H1 (cell line): ENCODE measurements around the gene RNGTT. TPM values are rescaled to one million over a fixed set of nuclear protein-coding genes. Genes with fewer than 3 reads are reported as not detected.

Experiments used
- CTCF ChIA-PET: fragments of 300-600 bp; sonication (Branson Sonifier 250); formaldehyde crosslinking; loops from one replicate; lab custom pipeline; 2021; ENCODE audit not compliant: partially characterized antibody; lab: Charles Lee
- POLR2A ChIA-PET: fragments of 300-600 bp; sonication (Branson Sonifier 250); formaldehyde crosslinking; loops from one replicate; lab custom pipeline; 2021; ENCODE audit warnings: inconsistent platforms; ENCODE audit not compliant: partially characterized antibody; lab: Charles Lee
- DNase-seq, 2 experiments: peaks; one replicate each; pipeline versions ENCODE4 v3.0.0 to v3.0.0-alpha.2; 2010 to 2022; ENCODE audit warnings: low spot score in 2 of 2, low read depth in 1 of 2, mixed read lengths in 1 of 2
- FAIRE-seq: peaks from 2 replicates; lab custom pipeline; 2011; peaks lifted over from hg19 to GRCh38; lab: Jason Lieb, UNC
- H2AFZ ChIP-seq: 2 replicates; pipeline ENCODE4 v1.8.1; 2012; ENCODE audit warnings: low read length, inconsistent platforms
- H2AK5ac ChIP-seq: 2 replicates; pipeline ENCODE4 v1.6.1; 2013; ENCODE audit warnings: low read depth, low read length
- H2BK120ac ChIP-seq: replicated peaks from 2 replicates; pipeline ENCODE3; 2013; ENCODE audit warnings: low read depth, low read length, inconsistent platforms
- H2BK12ac ChIP-seq: 2 replicates; pipeline ENCODE4 v1.6.1; 2013; ENCODE audit warnings: low read depth, low read length
- H2BK15ac ChIP-seq: 2 replicates; pipeline ENCODE4 v1.6.1; 2013; ENCODE audit warnings: low read length
- H2BK20ac ChIP-seq: 2 replicates; pipeline ENCODE4 v1.6.1; 2013; ENCODE audit warnings: low read length
- H2BK5ac ChIP-seq: 2 replicates; pipeline ENCODE4 v1.6.1; 2013; ENCODE audit warnings: low read depth, low read length
- H3K14ac ChIP-seq: 2 replicates; pipeline ENCODE4 v1.6.1; 2013; ENCODE audit warnings: inconsistent platforms; ENCODE audit not compliant: insufficient read length
- H3K18ac ChIP-seq: 2 replicates; pipeline ENCODE4 v1.6.1; 2013; ENCODE audit warnings: low read length; ENCODE audit errors: extremely low read depth
- H3K23ac ChIP-seq: 2 replicates; pipeline ENCODE4 v1.6.1; 2013; ENCODE audit warnings: inconsistent platforms; ENCODE audit not compliant: insufficient read length
- H3K23me2 ChIP-seq: 2 replicates; pipeline ENCODE4 v1.6.1; 2013; ENCODE audit warnings: low read depth, low read length
- H3K27ac ChIP-seq: 2 replicates; pipeline ENCODE4 v1.6.1; 2011; ENCODE audit warnings: low read depth, low read length, inconsistent platforms
- H3K27me3 ChIP-seq, 4 experiments: replicated peaks in 1 of 4; 1 replicate in 1 of 4; 2 replicates in 3 of 4; pipeline versions ENCODE4 v1.6.1 to v1.8.1; 2011 to 2013; ENCODE audit warnings: low read length in 3 of 4, mild to moderate bottlenecking in 3 of 4, inconsistent platforms in 2 of 4, mixed read lengths in 2 of 4, moderate library complexity in 1 of 4; ENCODE audit not compliant: control insufficient read depth in 3 of 4, insufficient read depth in 3 of 4; ENCODE audit errors: extremely low read depth in 1 of 4
- H3K36me3 ChIP-seq, 4 experiments: 2 replicates each; pipeline versions ENCODE4 v1.6.1 to v1.8.1; 2011 to 2013; ENCODE audit warnings: mild to moderate bottlenecking in 4 of 4, low read length in 3 of 4, moderate library complexity in 2 of 4, control low read depth in 1 of 4, inconsistent platforms in 1 of 4; ENCODE audit not compliant: insufficient read depth in 4 of 4, control insufficient read depth in 2 of 4
- H3K4ac ChIP-seq: replicated peaks from 2 replicates; pipeline ENCODE3; 2013; ENCODE audit warnings: low read length, low read depth, mixed read lengths, inconsistent platforms; ENCODE audit not compliant: insufficient read length
- H3K4me1 ChIP-seq, 4 experiments: replicated peaks in 1 of 4; 1 replicate in 1 of 4; 2 replicates in 3 of 4; pipeline versions ENCODE4 v1.6.1 to v1.8.1; 2011 to 2013; ENCODE audit warnings: low read length in 3 of 4, inconsistent platforms in 2 of 4, mixed read lengths in 1 of 4; ENCODE audit not compliant: insufficient read depth in 4 of 4, control insufficient read depth in 3 of 4
- H3K4me2 ChIP-seq, 2 experiments: 2 replicates each; pipeline versions ENCODE4 v1.6.1 to v1.8.1; 2011 to 2013; ENCODE audit warnings: low read depth in 2 of 2, low read length in 2 of 2, control low read depth in 1 of 2, inconsistent platforms in 1 of 2, mild to moderate bottlenecking in 1 of 2; ENCODE audit not compliant: insufficient read depth in 1 of 2
- H3K4me3 ChIP-seq, 4 experiments: fragments of 200-600, 300-600 bp in 1 of 4; sonication (generic), shearing (Covaris generic), sonication (Bioruptor Twin) in 1 of 4; 2 replicates each; pipeline versions ENCODE4 v1.5.1 to v1.8.1; 2011 to 2016; ENCODE audit warnings: low read length in 4 of 4, low read depth in 3 of 4, control low read depth in 2 of 4, inconsistent platforms in 2 of 4, mild to moderate bottlenecking in 2 of 4, mixed read lengths in 1 of 4, moderate library complexity in 1 of 4; ENCODE audit not compliant: insufficient read depth in 2 of 4; ENCODE audit errors: extremely low read depth in 1 of 4
- H3K56ac ChIP-seq: replicated peaks from 2 replicates; pipeline ENCODE3; 2013; ENCODE audit warnings: low read depth, mild to moderate bottlenecking, mixed read lengths, low read length, inconsistent platforms; ENCODE audit not compliant: insufficient read length
- H3K79me1 ChIP-seq: 2 replicates; pipeline ENCODE4 v1.6.1; 2013; ENCODE audit warnings: low read depth, low read length, control low read depth
- H3K79me2 ChIP-seq, 2 experiments: 2 replicates each; pipeline versions ENCODE4 v1.6.1 to v1.8.1; 2012 to 2013; ENCODE audit warnings: low read length in 2 of 2, mild to moderate bottlenecking in 2 of 2, inconsistent platforms in 1 of 2; ENCODE audit not compliant: insufficient read depth in 2 of 2, control insufficient read depth in 1 of 2
- H3K9ac ChIP-seq, 4 experiments: replicated peaks in 1 of 4; 1 replicate in 1 of 4; 2 replicates in 3 of 4; pipeline versions ENCODE4 v1.6.1 to v1.8.1; 2011 to 2013; ENCODE audit warnings: low read depth in 3 of 4, low read length in 3 of 4, control low read depth in 2 of 4, mild to moderate bottlenecking in 2 of 4, moderate library complexity in 2 of 4, inconsistent platforms in 1 of 4; ENCODE audit errors: extremely low read depth in 1 of 4
- H3K9me3 ChIP-seq, 2 experiments: 2 replicates each; pipeline versions ENCODE4 v1.6.1 to v1.8.1; 2012 to 2013; ENCODE audit warnings: mild to moderate bottlenecking in 2 of 2, moderate library complexity in 2 of 2, control low read depth in 1 of 2, inconsistent platforms in 1 of 2, low read depth in 1 of 2, low read length in 1 of 2, mixed read lengths in 1 of 2; ENCODE audit not compliant: insufficient read depth in 2 of 2
- H4K20me1 ChIP-seq, 2 experiments: replicated peaks in 1 of 2; 2 replicates each; pipeline versions ENCODE3 to v1.8.1; 2011 to 2013; ENCODE audit warnings: inconsistent platforms in 2 of 2, low read length in 2 of 2, mild to moderate bottlenecking in 1 of 2; ENCODE audit not compliant: insufficient read depth in 2 of 2, control insufficient read depth in 1 of 2
- H4K5ac ChIP-seq: 2 replicates; pipeline ENCODE4 v1.6.1; 2013; ENCODE audit warnings: low read length, low read depth, mixed read lengths, inconsistent platforms; ENCODE audit not compliant: insufficient read length
- H4K8ac ChIP-seq: 2 replicates; pipeline ENCODE4 v1.8.0; 2013; ENCODE audit warnings: mild to moderate bottlenecking, moderate library complexity, low read length, inconsistent platforms; ENCODE audit not compliant: insufficient read depth; ENCODE audit errors: extremely low read depth
- H4K91ac ChIP-seq: replicated peaks from 2 replicates; pipeline ENCODE3; 2013; ENCODE audit warnings: low read length, mixed read lengths, inconsistent platforms; ENCODE audit not compliant: insufficient read length
- ASH2L ChIP-seq: fragments of 200-600, 300-600 bp; sonication (generic); IDR thresholded peaks from one replicate; pipeline ENCODE4 v1.7.1; 2017; ENCODE audit warnings: low read length
- CHD1 ChIP-seq: IDR thresholded peaks from 2 replicates; pipeline ENCODE4 v1.6.1; 2012; ENCODE audit warnings: low read depth, low read length, improper control_type of control experiment
- CHD2 ChIP-seq: IDR thresholded peaks from 2 replicates; pipeline ENCODE4 v1.6.1; 2012; ENCODE audit warnings: low read length, improper control_type of control experiment
- CTBP2 ChIP-seq: IDR thresholded peaks from 2 replicates; pipeline ENCODE4 v1.7.0; 2011; ENCODE audit warnings: borderline replicate concordance, mild to moderate bottlenecking, moderate library complexity, mixed read lengths, low read length; ENCODE audit not compliant: insufficient read depth, insufficient read length
- EP300 ChIP-seq, 2 experiments: IDR thresholded peaks; 1 replicate in 1 of 2; 2 replicates in 1 of 2; pipeline ENCODE4 v1.6.1; 2011 to 2012; ENCODE audit warnings: low read depth in 2 of 2, low read length in 2 of 2, mild to moderate bottlenecking in 2 of 2, borderline replicate concordance in 1 of 2, inconsistent platforms in 1 of 2, moderate library complexity in 1 of 2
- NRF1 ChIP-seq: IDR thresholded peaks from 2 replicates; pipeline ENCODE4 v1.6.1; 2011; ENCODE audit warnings: mild to moderate bottlenecking, low read depth, low read length, improper control_type of control experiment
- POLR2A ChIP-seq, 2 experiments: IDR thresholded peaks; 1 replicate in 1 of 2; 2 replicates in 1 of 2; pipeline ENCODE4 v1.6.1; 2011; ENCODE audit warnings: low read depth in 2 of 2, low read length in 2 of 2, mild to moderate bottlenecking in 2 of 2; ENCODE audit errors: control extremely low read depth in 1 of 2
- RFX5 ChIP-seq: IDR thresholded peaks from 2 replicates; pipeline ENCODE4 v1.6.1; 2011; ENCODE audit warnings: low read depth, low read length, improper control_type of control experiment, borderline replicate concordance
- SAP30 ChIP-seq: fragments of 300-600 bp; sonication (generic); IDR thresholded peaks from 2 replicates; pipeline ENCODE4 v1.7.1; 2012; ENCODE audit warnings: low read length, moderate library complexity, mild to moderate bottlenecking, inconsistent platforms; ENCODE audit not compliant: insufficient read depth, insufficient replicate concordance
- SUZ12 ChIP-seq: fragments of 200-600 bp; sonication (generic); IDR thresholded peaks from 2 replicates; pipeline ENCODE4 v1.6.1; 2012; ENCODE audit warnings: mild to moderate bottlenecking, inconsistent platforms, low read length, moderate library complexity, mixed read lengths
- TAF7 ChIP-seq: optimal IDR thresholded peaks from 2 replicates; pipeline ENCODE3; 2011; ENCODE audit warnings: low read depth, mild to moderate bottlenecking, inconsistent platforms, low read length, moderate library complexity, borderline replicate concordance
- whole genome bisulfite sequencing, 2 experiments: shearing (Covaris generic) in 1 of 2; methylation state at CpG; one replicate each; pipeline versions ENCODE4 v1.1.6 to v1.1.7; 2013 to 2015; ENCODE audit warnings: low lambda C conversion rate in 2 of 2, mixed read lengths in 2 of 2, inconsistent platforms in 1 of 2, low coverage in 1 of 2, missing lambda C conversion rate in 1 of 2; ENCODE audit not compliant: insufficient replicate concordance in 2 of 2, insufficient coverage in 1 of 2, insufficient read length in 1 of 2; ENCODE audit errors: extremely low coverage in 1 of 2, missing lambda C conversion rate in 1 of 2; 5-methylcytosine and 5-hydroxymethylcytosine counted together
- polyA plus RNA-seq, 7 experiments: library from polyadenylated mRNA; depleted of rRNA in 3 of 7; stranded (reverse) in 5 of 7; unstranded in 2 of 7; fragments of >200 nt in 5 of 7; fragments of 200-250 nt in 2 of 7; gene quantifications; 1 replicate in 5 of 7; 2 replicates in 1 of 7; 4 replicates in 1 of 7; pipeline versions ENCODE4 v1.2.1 to v1.2.3, GENCODE V29; 2011 to 2013; ENCODE audit warnings: missing spikeins in 2 of 7, mixed read lengths in 2 of 7
- total RNA-seq: library from RNA; stranded (reverse); fragmentation: NEBNext Ultra II Directional; extraction: Animal tissue kit (Norgen Biotek cat#: 25700); gene quantifications from 2 replicates; pipeline ENCODE4 v1.2.1, GENCODE V29; 2021
- TF ChIP-seq, protein P1 (sequence below): IDR thresholded peaks from 2 replicates; pipeline ENCODE4 v1.6.1; 2011; ENCODE audit warnings: low read depth, mild to moderate bottlenecking, low read length; ENCODE audit not compliant: insufficient read depth
- TF ChIP-seq, protein P2 (sequence below): IDR thresholded peaks from 2 replicates; pipeline ENCODE4 v1.6.1; 2011; ENCODE audit warnings: low read length, improper control_type of control experiment

The RNGTT gene
- total and polyA plus RNA-seq, 2 of the 8 experiments (the other 6 are each of a cell fraction or from before 2014, with no cell fraction given) = 3.6 to 21.2 TPM

DNA sequence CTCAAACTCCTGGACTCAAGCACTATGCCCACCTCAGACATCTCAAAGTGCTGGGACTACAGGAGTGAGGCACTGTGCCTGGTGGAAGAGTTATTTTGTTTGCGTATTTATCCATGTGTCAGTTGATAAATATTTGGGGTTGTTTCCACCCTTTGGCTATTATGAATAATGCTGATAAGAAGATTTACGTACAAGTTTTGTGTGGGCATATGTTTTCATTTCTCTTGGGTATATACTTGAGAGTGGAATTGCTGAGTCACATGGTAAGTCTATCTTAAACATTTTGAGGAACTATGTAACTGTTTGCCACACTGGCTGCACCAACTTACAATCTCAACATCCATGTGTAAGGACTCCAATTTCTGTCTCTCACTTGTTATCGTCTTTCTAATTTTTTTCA lies 200.3 kb downstream of the RNGTT start:
- Histone ChIP-seq H2BK20ac (no peak overlapping the region), H2BK15ac (no peak overlapping the region), H3K4me1 (no peaks in the 10 kb centered on the region; a peak in 1 of 7 replicates), H3K27me3 (no peaks in the 10 kb centered on the region), H2BK5ac (no peak overlapping the region), H4K20me1 (no peaks in the 10 kb centered on the region), H3K4me3 (no peak overlapping the region), H4K5ac (no peak overlapping the region), H2AK5ac (no peak overlapping the region), H3K79me1 (no peaks in the 10 kb centered on the region), H3K4ac (no peak overlapping the region), H3K79me2 (no peaks in the 10 kb centered on the region), H3K23me2 (no peaks in the 10 kb centered on the region), H3K9me3 (no peaks in the 10 kb centered on the region), H4K91ac (no peak overlapping the region), H3K18ac (no peak overlapping the region), H3K36me3 (no peaks in the 10 kb centered on the region), H3K23ac (no peak overlapping the region), H2AFZ (no peak overlapping the region), H2BK120ac (no peak overlapping the region)
- WGBS, 2 experiments = 92% methylated on average over 3 of the region's 3 CpGs; no CpG with 5 or more reads in 1 of the 2 experiments
- DNase-seq (no peak), FAIRE-seq (no peak)
- TF ChIP-seq SAP30 (no peak), NRF1 (no peak), CTBP2 (no peak), CHD2 (no peak), CHD1 (no peak), TAF7 (no peak), EP300 (IDR thresholded peaks at IDR 0.05; ENCODE audit: borderline replicate concordance in 1 of 2, low read depth in 2 of 2, low read length in 2 of 2) (no peak), POLR2A (IDR thresholded peaks at IDR 0.05; ENCODE audit: control extremely low read depth in 1 of 2, low read depth in 2 of 2, low read length in 2 of 2) (no peak), RFX5 (no peak), ASH2L (no peak), SUZ12 (no peak)
- TF ChIP-seq, protein P1, sequence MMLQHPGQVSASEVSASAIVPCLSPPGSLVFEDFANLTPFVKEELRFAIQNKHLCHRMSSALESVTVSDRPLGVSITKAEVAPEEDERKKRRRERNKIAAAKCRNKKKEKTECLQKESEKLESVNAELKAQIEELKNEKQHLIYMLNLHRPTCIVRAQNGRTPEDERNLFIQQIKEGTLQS = no peak
- TF ChIP-seq, protein P2, sequence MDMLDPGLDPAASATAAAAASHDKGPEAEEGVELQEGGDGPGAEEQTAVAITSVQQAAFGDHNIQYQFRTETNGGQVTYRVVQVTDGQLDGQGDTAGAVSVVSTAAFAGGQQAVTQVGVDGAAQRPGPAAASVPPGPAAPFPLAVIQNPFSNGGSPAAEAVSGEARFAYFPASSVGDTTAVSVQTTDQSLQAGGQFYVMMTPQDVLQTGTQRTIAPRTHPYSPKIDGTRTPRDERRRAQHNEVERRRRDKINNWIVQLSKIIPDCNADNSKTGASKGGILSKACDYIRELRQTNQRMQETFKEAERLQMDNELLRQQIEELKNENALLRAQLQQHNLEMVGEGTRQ = no peak
- TF ChIP-seq, all 59 proteins: peak for 0
- CTCF ChIA-PET = interaction anchor here (0.9 to 3.4 kb wide), 3 partner anchors 15 to 76 kb away, joined by 3 to 13 read pairs (median 3); no protein-coding TSS in a partner anchor
- H3K27ac ChIP-seq = no peak overlapping the region
- H3K14ac ChIP-seq = no peak overlapping the region
- no peak overlapping the region for H3K4me2 ChIP-seq
- no peak overlapping the region for H3K56ac ChIP-seq
- no peak overlapping the region for H4K8ac ChIP-seq
- H2BK12ac ChIP-seq = no peak overlapping the region
- H3K9ac ChIP-seq = no peak overlapping the region
- POLR2A ChIA-PET = no interaction called here
